T-cell (primary cell): ENCODE data around the gene KIAA0930. TPM values are rescaled to one million over a fixed set of nuclear protein-coding genes. Genes with fewer than 3 reads are reported as not detected.
A peak's percentile ranks its signal among the peaks of the same experiment; 100 is the strongest.
"Not testable (repeated sequence)": the region's sequence is repeated elsewhere in the genome, so short reads cannot be mapped to it uniquely, and the experiment has no call there.

Experiments used
- ATAC-seq, 4 experiments: fragments of 200-7000 bp in 3 of 4; fragments of 150-1000 bp in 1 of 4; cut with Tn5 transposase; replicated peaks in 1 of 4; 1 replicate in 3 of 4; 2 replicates in 1 of 4; pipeline ENCODE4 v1.10.0; 2021; ENCODE audit warnings: moderate library complexity in 3 of 4, mild to moderate bottlenecking in 2 of 4, moderate number of reproducible peaks in 1 of 4
- CTCF ChIA-PET, 2 donors: fragments of 300-600 bp; sonication (Branson Sonifier 250); formaldehyde crosslinking; loops; one replicate each; lab custom pipeline; 2022; ENCODE audit warnings: antibody characterized with exemption in 2 of 2; lab: Charles Lee
- POLR2A ChIA-PET, 2 donors: fragments of 300-600 bp; sonication (Branson Sonifier 250); formaldehyde crosslinking; loops; one replicate each; lab custom pipeline; 2022; ENCODE audit warnings: antibody characterized with exemption in 2 of 2; lab: Charles Lee
- DNase-seq, 35 experiments: peaks; one replicate each; pipeline versions ENCODE4 v3.0.0 to v3.0.0-alpha.2; 2013 to 2023
- H3K27ac ChIP-seq: one replicate; pipeline ENCODE4 v1.5.1; 2013; ENCODE audit warnings: low read length
- H3K27me3 ChIP-seq, 2 experiments: replicated peaks in 1 of 2; 1 replicate in 1 of 2; 2 replicates in 1 of 2; pipeline versions ENCODE4 v1.6.1 to v1.7.0; 2013; ENCODE audit warnings: low read length in 1 of 2, mixed read lengths in 1 of 2; ENCODE audit not compliant: control insufficient read depth in 2 of 2, insufficient read depth in 2 of 2; ENCODE audit errors: extremely low read depth in 1 of 2
- H3K36me3 ChIP-seq, 2 donors: 1 replicate in 1 of 2; 2 replicates in 1 of 2; pipeline versions ENCODE4 v1.6.1 to v1.7.0; 2013; ENCODE audit warnings: low read length in 1 of 2; ENCODE audit not compliant: control insufficient read depth in 2 of 2, insufficient read depth in 1 of 2; ENCODE audit errors: extremely low read depth in 1 of 2
- H3K4me1 ChIP-seq, 2 experiments: 1 replicate in 1 of 2; 2 replicates in 1 of 2; pipeline versions ENCODE4 v1.6.1 to v1.7.0; 2013; ENCODE audit warnings: low read length in 2 of 2, mixed read lengths in 1 of 2; ENCODE audit not compliant: insufficient read depth in 2 of 2, control insufficient read depth in 1 of 2; ENCODE audit errors: extremely low read depth in 1 of 2
- H3K4me3 ChIP-seq, 2 donors: 1 replicate in 1 of 2; 2 replicates in 1 of 2; pipeline versions ENCODE4 v1.5.1 to v1.7.0; 2013; ENCODE audit warnings: mild to moderate bottlenecking in 2 of 2, low read length in 1 of 2, moderate library complexity in 1 of 2; ENCODE audit not compliant: control insufficient read depth in 1 of 2; ENCODE audit errors: extremely low read depth in 1 of 2
- H3K9me3 ChIP-seq: 2 replicates; pipeline ENCODE4 v1.7.0; 2013
- H3K27ac Mint-ChIP-seq, 2 donors: one replicate each; pipeline ENCODE4 v1.8.0; 2020 to 2021; ENCODE audit warnings: mild to moderate bottlenecking in 2 of 2, mixed read lengths in 2 of 2
- H3K27me3 Mint-ChIP-seq, 2 donors: one replicate each; pipeline ENCODE4 v1.8.0; 2021 to 2022; ENCODE audit warnings: mixed read lengths in 2 of 2
- H3K36me3 Mint-ChIP-seq: one replicate; pipeline ENCODE4 v1.8.0; 2021; ENCODE audit warnings: mixed read lengths
- H3K4me1 Mint-ChIP-seq, 3 donors: one replicate each; pipeline ENCODE4 v1.8.0; 2020 to 2022; ENCODE audit warnings: mixed read lengths in 3 of 3, mild to moderate bottlenecking in 1 of 3
- H3K4me3 Mint-ChIP-seq, 3 donors: one replicate each; pipeline ENCODE4 v1.8.0; 2020 to 2022; ENCODE audit warnings: mild to moderate bottlenecking in 3 of 3, mixed read lengths in 3 of 3, moderate library complexity in 3 of 3
- H3K9me3 Mint-ChIP-seq, 3 donors: one replicate each; pipeline ENCODE4 v1.8.0; 2020 to 2022; ENCODE audit warnings: mixed read lengths in 3 of 3
- WGBS: methylation state at CpG from one replicate; pipeline ENCODE4 v1.1.5; 2013; ENCODE audit warnings: missing lambda C conversion rate; ENCODE audit not compliant: insufficient coverage; 5-methylcytosine and 5-hydroxymethylcytosine counted together
- total RNA-seq, 35 experiments: library from RNA in 6 of 35; stranded (reverse) in 6 of 35; fragments of 120-200 nt in 1 of 35; gene quantifications; one replicate each; pipeline versions ENCODE4 v1.2.1 to v1.2.4 and lab custom pipeline; 2013 to 2026

The KIAA0930 gene
- total RNA-seq, 5 donors from 2014 or later (not counting 1 experiment from before 2014, with no cell fraction given), result 21.2 to 40.2 (median 30.8) TPM

GRCh38 chr22:45259754-45260394, 19.2 kb upstream of the KIAA0930 start:
- peaks cover 8 to 15% of the 10 kb centered on the region in 2 donors for H3K27me3 Mint-ChIP-seq
- H3K9me3 Mint-ChIP-seq, result peaks cover 0 to 2% (median 0%) of the 10 kb centered on the region in 3 donors
- H3K27ac Mint-ChIP-seq, result no peak overlapping the region
- POLR2A ChIA-PET, result no interaction called here
- no peaks in the 10 kb centered on the region for H3K9me3 ChIP-seq
- H3K36me3 ChIP-seq, result no peaks in the 10 kb centered on the region
- H3K4me3 ChIP-seq, result no peak overlapping the region
- no peaks in the 10 kb centered on the region for H3K36me3 Mint-ChIP-seq
- ATAC-seq (no peak), DNase-seq (no peak)
- H3K4me3 Mint-ChIP-seq, result no peak overlapping the region
- peaks cover 0 to 28% of the 10 kb centered on the region in 2 experiments for H3K27me3 ChIP-seq
- WGBS, result 83% methylated on average over 6 of the region's 10 CpGs
- peaks cover 2 to 9% (median 5%) of the 10 kb centered on the region in 3 donors for H3K4me1 Mint-ChIP-seq
- H3K4me1 ChIP-seq, result peaks cover 0 to 10% of the 10 kb centered on the region in 2 experiments
- CTCF ChIA-PET, result no interaction called here
- no peak overlapping the region for H3K27ac ChIP-seq

GRCh38 chr22:45257941-45258340, 17.2 kb upstream of the KIAA0930 start:
- H3K27ac Mint-ChIP-seq, ATAC-seq, H3K4me3 ChIP-seq, H3K4me1 Mint-ChIP-seq, H3K36me3 ChIP-seq, H3K9me3 Mint-ChIP-seq, H3K27ac ChIP-seq, DNase-seq, H3K36me3 Mint-ChIP-seq, POLR2A ChIA-PET, H3K9me3 ChIP-seq, CTCF ChIA-PET, H3K4me3 Mint-ChIP-seq: not testable (repeated sequence)
- peaks cover 0 to 23% of the 10 kb centered on the region in 2 experiments for H3K4me1 ChIP-seq
- peaks cover 0 to 16% of the 10 kb centered on the region in 2 experiments for H3K27me3 ChIP-seq
- peaks cover 0 to 12% of the 10 kb centered on the region in 2 donors for H3K27me3 Mint-ChIP-seq
- 83% methylated on average over 4 of the region's 4 CpGs for WGBS

DNA sequence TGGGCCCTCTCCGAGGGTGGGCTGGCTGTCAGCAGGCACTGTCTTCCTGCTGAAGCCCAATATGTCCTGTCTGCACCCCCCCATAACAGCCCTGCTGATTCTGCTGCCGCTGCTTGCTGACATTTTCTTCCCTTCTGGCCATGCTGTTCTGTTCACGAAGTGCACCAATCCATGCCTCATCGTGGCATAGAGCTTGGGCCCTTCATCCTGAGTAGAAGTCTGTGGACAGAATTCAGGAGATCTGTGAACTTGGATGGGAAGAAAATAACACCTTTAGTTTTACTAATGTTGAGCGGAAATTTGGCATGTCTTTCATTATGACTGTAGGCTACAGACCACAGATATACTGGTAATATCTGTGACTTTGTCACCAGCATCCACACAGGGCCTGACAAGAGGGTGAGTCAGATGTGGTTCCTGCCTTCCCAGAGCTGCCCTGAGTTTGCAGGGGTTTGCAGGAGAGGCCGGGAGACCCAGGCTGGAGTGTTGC, 14.1 kb upstream of the KIAA0930 start:
- peak in 3 of 4 experiments; percentile 33 to 60 (median 49) for ATAC-seq
- WGBS, result 30% methylated on average over 2 of the region's 6 CpGs

DNA sequence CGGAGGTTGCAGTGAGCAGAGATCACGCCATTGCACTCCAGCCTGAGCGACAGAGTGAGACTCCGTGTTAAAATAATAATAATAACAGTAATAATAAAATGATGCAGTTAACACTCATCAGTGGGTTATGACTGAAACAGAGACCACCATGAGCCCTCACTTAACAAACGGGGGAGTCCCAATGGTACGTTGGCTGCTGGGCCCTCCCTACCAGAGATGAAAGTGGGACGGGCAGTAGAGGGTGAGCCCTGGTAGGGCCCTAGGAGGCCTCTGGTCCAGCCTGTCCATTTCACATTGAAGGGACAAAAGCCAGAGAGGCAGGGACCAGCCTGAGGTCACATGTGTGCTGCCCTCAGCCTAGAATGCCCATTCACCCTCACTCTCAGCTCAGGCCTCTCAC, 13.7 kb upstream of the KIAA0930 start:
- peak in 1 of 4 experiments; percentile 13 for ATAC-seq
- no peak overlapping the region for H3K4me3 ChIP-seq
- ChIA-PET POLR2A (no interaction called here), CTCF (no interaction called here)
- no peaks in the 10 kb centered on the region for H3K36me3 ChIP-seq
- Mint-ChIP-seq H3K4me1 (peaks cover 0 to 8% (median 4%) of the 10 kb centered on the region in 3 donors), H3K9me3 (peaks cover 0 to 2% (median 0%) of the 10 kb centered on the region in 3 donors), H3K27ac (peak overlapping the region; percentile 78 to 85), H3K4me3 (no peak overlapping the region), H3K36me3 (no peaks in the 10 kb centered on the region), H3K27me3 (no peaks in the 10 kb centered on the region)
- H3K9me3 ChIP-seq, result no peaks in the 10 kb centered on the region
- WGBS, result 40% methylated on average over 2 of the region's 7 CpGs
- no peak for DNase-seq
- peaks cover 0 to 30% of the 10 kb centered on the region in 2 experiments for H3K4me1 ChIP-seq
- peak overlapping the region; percentile 59 for H3K27ac ChIP-seq
- no peaks in the 10 kb centered on the region for H3K27me3 ChIP-seq

More for the DNA sequence above, 14.1 kb upstream of the KIAA0930 start:
- Histone ChIP-seq H3K4me3 (no peak overlapping the region), H3K9me3 (no peaks in the 10 kb centered on the region), H3K27ac (peak overlapping the region; percentile 59), H3K27me3 (no peaks in the 10 kb centered on the region), H3K36me3 (no peaks in the 10 kb centered on the region), H3K4me1 (peaks cover 0 to 28% of the 10 kb centered on the region in 2 experiments)
- Mint-ChIP-seq H3K36me3 (no peaks in the 10 kb centered on the region), H3K4me1 (peaks cover 0 to 7% (median 4%) of the 10 kb centered on the region in 3 donors), H3K9me3 (peaks cover 0 to 2% (median 0%) of the 10 kb centered on the region in 3 donors), H3K4me3 (no peak overlapping the region), H3K27me3 (no peaks in the 10 kb centered on the region), H3K27ac (peak overlapping the region; percentile 78 to 85)
- POLR2A ChIA-PET, result no interaction called here
- CTCF ChIA-PET, result no interaction called here
- DNase-seq, result peak in 1 of 35 experiments; percentile 32

DNA sequence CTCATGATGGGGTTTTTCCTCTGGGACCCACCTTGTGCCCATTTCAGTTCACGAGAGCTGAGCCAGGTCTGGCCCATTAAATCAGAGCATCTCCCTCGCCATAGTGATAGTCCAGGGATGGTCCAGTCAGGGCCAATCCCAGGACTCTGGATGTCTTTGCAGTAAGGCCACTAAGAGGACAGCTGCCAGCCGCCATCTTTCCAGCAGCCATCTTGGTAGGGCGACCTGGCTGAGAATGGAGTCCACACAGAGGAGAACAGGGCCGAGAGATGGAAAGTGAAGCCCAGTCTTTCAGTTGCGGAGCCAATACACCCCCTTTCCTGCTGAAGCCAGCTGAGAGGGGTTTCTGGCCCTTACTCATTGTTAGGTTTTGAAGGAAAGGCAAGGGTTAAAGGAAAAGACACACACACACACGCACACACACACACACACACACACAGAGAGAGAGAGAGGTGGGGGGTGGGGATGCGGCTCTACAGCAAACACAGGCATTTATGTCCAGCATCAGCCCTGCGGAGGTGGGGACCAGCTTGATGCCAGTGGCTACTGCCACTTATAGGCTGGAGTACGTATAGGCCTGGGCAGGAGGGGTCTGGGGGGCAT, 12.4 kb upstream of the KIAA0930 start:
- Histone ChIP-seq H3K27ac (no peak overlapping the region), H3K9me3 (no peaks in the 10 kb centered on the region), H3K36me3 (no peaks in the 10 kb centered on the region), H3K27me3 (no peaks in the 10 kb centered on the region), H3K4me1 (peaks cover 0 to 37% of the 10 kb centered on the region in 2 experiments), H3K4me3 (no peak overlapping the region)
- Mint-ChIP-seq H3K36me3 (no peaks in the 10 kb centered on the region), H3K4me1 (peaks cover 0 to 18% (median 10%) of the 10 kb centered on the region in 3 donors), H3K4me3 (no peak overlapping the region), H3K27ac (no peak overlapping the region), H3K9me3 (peaks cover 0 to 2% (median 0%) of the 10 kb centered on the region in 3 donors), H3K27me3 (no peaks in the 10 kb centered on the region)
- 95% methylated on average over 6 of the region's 10 CpGs for WGBS
- POLR2A ChIA-PET, result interaction anchor here in 1 of 2 donors (0.6 kb wide), 1 partner anchor 207 kb away, joined by 5 read pairs; no protein-coding TSS in a partner anchor
- no peak for DNase-seq
- CTCF ChIA-PET, result interaction anchor here in 1 of 2 donors (0.6 kb wide), 1 partner anchor 149 kb away, joined by 3 read pairs; no protein-coding TSS in a partner anchor
- no peak for ATAC-seq

GRCh38 chr22:45251825-45252224, 11.1 kb upstream of the KIAA0930 start:
- DNase-seq (no peak), ATAC-seq (peak in 1 of 4 experiments; percentile 35)
- ChIA-PET CTCF (no interaction called here), POLR2A (no interaction called here)
- no peak overlapping the region for H3K4me3 ChIP-seq
- peaks cover 0 to 45% of the 10 kb centered on the region in 2 experiments for H3K4me1 ChIP-seq
- Mint-ChIP-seq H3K9me3 (no peaks in the 10 kb centered on the region), H3K27ac (no peak overlapping the region), H3K36me3 (no peaks in the 10 kb centered on the region), H3K4me1 (peaks cover under 1 to 25% (median 11%) of the 10 kb centered on the region in 3 donors), H3K4me3 (no peak overlapping the region), H3K27me3 (no peaks in the 10 kb centered on the region)
- WGBS, result 62% methylated on average over 6 of the region's 8 CpGs
- no peak overlapping the region for H3K27ac ChIP-seq
- no peaks in the 10 kb centered on the region for H3K9me3 ChIP-seq
- H3K27me3 ChIP-seq, result no peaks in the 10 kb centered on the region
- H3K36me3 ChIP-seq, result no peaks in the 10 kb centered on the region
